NK-92 (cell line): ENCODE data around the gene APBA1.

Experiments
- DNase-seq: peaks from one replicate; lab custom pipeline; 2025; ENCODE audit not compliant: unreplicated experiment; lab: John Stamatoyannopoulos, UW

The APBA1 gene

GRCh38 chr9:69580582-69581214, 91.5 kb downstream of the APBA1 start:
- DNase-seq: no peak

GRCh38 chr9:69579760-69580581, 92.2 kb downstream of the APBA1 start:
- DNase-seq: no peak

GRCh38 chr9:69579032-69579758, 93.0 kb downstream of the APBA1 start:
- no peak for DNase-seq

GRCh38 chr9:69578026-69578425, 94.1 kb downstream of the APBA1 start:
- DNase-seq: no peak

GRCh38 chr9:69577123-69577522, 95.0 kb downstream of the APBA1 start:
- no peak for DNase-seq

- DNase-seq: no peak
These were observed 98.1 kb downstream of the APBA1 start for GRCh38 chr9:69574057-69574456.

DNA sequence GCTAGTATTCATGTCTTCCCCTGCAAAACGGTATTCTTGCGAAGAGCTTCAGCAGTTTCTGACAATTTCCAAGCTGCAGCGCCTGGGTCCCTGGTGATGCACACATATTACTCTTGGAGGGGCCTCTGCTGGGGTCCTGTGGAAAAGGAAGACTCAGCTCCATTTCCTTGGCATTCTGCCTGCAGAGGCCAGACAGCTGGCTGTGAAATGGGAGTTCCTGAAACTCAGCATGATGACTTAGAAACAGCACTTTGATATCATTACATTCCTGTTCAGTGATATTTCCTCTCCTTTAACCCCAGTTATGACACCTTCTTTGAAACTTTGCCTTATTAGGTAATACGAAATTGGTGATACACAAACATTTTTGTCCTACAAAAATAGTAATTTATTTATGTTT, 98.5 kb downstream of the APBA1 start:
- DNase-seq: no peak

GRCh38 chr9:69572611-69573010, 99.6 kb downstream of the APBA1 start:
- DNase-seq: no peak

- no peak for DNase-seq
These were observed 101.1 kb downstream of the APBA1 start for GRCh38 chr9:69571032-69571431.

DNA sequence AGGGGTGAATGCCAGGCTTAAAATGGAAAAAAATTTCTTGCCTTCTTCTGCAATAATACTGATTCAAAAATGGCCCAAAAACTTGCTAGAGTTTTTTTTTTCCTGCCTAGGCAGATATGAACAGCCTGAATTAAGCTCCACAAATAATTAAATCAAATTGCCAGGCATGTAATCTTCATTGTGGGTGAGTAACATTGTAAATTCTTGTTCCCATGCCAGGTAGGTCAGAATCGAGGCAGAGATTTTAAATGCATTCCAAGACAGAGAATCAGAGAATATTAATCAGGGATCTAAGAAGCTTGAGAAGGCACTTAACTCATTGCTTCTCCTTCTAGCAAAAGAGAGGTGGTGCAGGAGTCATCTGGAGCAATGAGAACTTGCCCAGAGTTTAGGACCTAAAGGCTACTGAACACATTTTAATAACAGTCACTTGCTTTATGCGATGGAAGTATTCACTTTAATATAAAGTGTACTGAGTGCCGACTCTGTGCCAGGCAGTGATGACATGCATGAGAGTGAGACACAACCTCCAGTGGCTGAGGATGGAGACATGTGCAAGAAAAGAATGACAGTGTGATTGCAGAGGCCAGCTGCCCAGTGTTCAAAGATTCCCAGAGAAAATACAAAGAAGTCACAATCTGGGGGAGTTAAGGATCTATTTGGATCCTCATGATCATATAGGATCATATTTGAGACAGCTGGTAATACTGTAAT, 102.3 kb downstream of the APBA1 start:
- no peak for DNase-seq

GRCh38 chr9:69564557-69564956, 107.6 kb downstream of the APBA1 start:
- no peak for DNase-seq

DNA sequence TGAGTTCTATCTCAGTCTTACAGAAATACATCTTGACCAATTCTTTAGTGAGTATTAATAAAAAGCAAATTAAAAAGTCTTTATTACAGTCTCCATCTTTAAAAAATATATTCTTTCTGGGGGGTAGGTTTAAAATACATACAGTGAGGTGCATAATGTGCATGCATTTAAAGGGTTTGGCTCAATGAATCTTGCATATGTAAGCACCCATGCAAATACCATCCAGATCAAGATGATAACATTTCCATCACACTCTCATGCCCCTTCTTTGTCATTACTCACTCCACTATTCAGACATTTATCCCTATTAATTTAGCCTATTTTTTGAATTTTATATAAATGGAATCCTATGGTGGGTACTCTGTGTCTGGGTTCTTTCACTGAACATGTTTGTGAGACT, 113.0 kb downstream of the APBA1 start:
- DNase-seq: no peak

DNA sequence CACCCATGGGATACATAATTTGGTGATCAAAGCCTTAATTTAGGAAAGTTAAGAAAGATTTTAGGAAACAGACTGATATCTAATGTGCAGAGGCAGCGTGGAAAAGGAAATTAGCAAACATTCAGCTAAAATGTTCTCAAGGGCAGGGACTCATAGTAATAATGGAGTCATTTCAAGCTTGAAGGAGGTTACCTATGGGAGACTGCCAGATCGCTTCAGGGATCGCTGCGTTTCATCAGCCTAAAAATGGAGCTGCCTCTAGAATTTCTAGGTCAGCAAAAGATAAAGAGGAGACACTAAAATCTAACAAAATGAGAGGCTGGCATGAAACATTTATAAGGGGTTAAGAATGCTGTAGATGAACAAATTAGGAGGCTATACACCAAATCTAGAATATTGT, 115.5 kb downstream of the APBA1 start:
- DNase-seq: no peak

- no peak for DNase-seq
These were observed 116.4 kb downstream of the APBA1 start for GRCh38 chr9:69555802-69556201.

- DNase-seq: no peak
These were observed 117.2 kb downstream of the APBA1 start for GRCh38 chr9:69554945-69555344.

GRCh38 chr9:69549310-69550202, 122.6 kb downstream of the APBA1 start:
- no peak for DNase-seq

GRCh38 chr9:69548681-69549080, 123.5 kb downstream of the APBA1 start:
- no peak for DNase-seq

GRCh38 chr9:69546265-69546664, 125.9 kb downstream of the APBA1 start:
- no peak for DNase-seq

- DNase-seq: no peak
These were observed 129.0 kb downstream of the APBA1 start for GRCh38 chr9:69542942-69543704.

GRCh38 chr9:69542058-69542457, 130.1 kb downstream of the APBA1 start:
- DNase-seq: no peak
